SK-N-SH treated with all-trans-retinoic acid at 6 μM for 48 hours (cell line): Measurements from ENCODE around the gene DOCK9.

Experiments used
- ATAC-seq: fragments of 200-7000 bp; cut with Tn5 transposase; 3 replicates; pipeline ENCODE4 v1.9.1; 2020; ENCODE audit warnings: mild to moderate bottlenecking, moderate library complexity
- ARNTL ChIP-seq: fragments of 450-650 bp; formaldehyde crosslinking; IDR thresholded peaks from 2 replicates; pipeline ENCODE4 v1.5.0; 2020; ENCODE audit warnings: low read depth, mild to moderate bottlenecking, moderate library complexity, borderline replicate concordance
- BACH2 ChIP-seq: fragments of 250-450 bp; sonication (Bioruptor Pico); IDR thresholded peaks from 2 replicates; pipeline ENCODE4 v1.9.0; 2021; ENCODE audit warnings: mild to moderate bottlenecking, borderline replicate concordance
- CREB5 ChIP-seq: fragments of 250-450 bp; sonication (Bioruptor Pico); IDR thresholded peaks from 2 replicates; pipeline ENCODE4 v1.5.1; 2020; ENCODE audit warnings: low read depth, mild to moderate bottlenecking, moderate library complexity
- CSDC2 ChIP-seq: fragments of 250-450 bp; sonication (Bioruptor Pico); IDR thresholded peaks from 2 replicates; pipeline ENCODE4 v1.5.0; 2020; ENCODE audit warnings: mild to moderate bottlenecking, moderate library complexity
- CSRNP3 ChIP-seq: fragments of 250-450 bp; sonication (Bioruptor Pico); IDR thresholded peaks from 2 replicates; pipeline ENCODE4 v1.5.1; 2021; ENCODE audit warnings: mild to moderate bottlenecking, moderate library complexity
- ESRRG ChIP-seq: fragments of 250-450 bp; sonication (Bioruptor Pico); IDR thresholded peaks from 2 replicates; pipeline ENCODE4 v1.6.1; 2021; ENCODE audit warnings: mild to moderate bottlenecking
- GLIS3 ChIP-seq: fragments of 250-450 bp; sonication (Bioruptor Pico); IDR thresholded peaks from 2 replicates; pipeline ENCODE4 v1.5.0; 2020; ENCODE audit warnings: mild to moderate bottlenecking, moderate library complexity
- ISL1 ChIP-seq: fragments of 250-450 bp; sonication (Bioruptor Pico); IDR thresholded peaks from 2 replicates; pipeline ENCODE4 v2.1.2; 2022; ENCODE audit warnings: mild to moderate bottlenecking, moderate library complexity
- OSR1 ChIP-seq: fragments of 250-450 bp; sonication (Bioruptor Pico); IDR thresholded peaks from 2 replicates; pipeline ENCODE4 v1.8.0; 2022; ENCODE audit warnings: moderate library complexity, mild to moderate bottlenecking, inconsistent platforms
- PATZ1 ChIP-seq: fragments of 250-450 bp; sonication (Bioruptor Pico); IDR thresholded peaks from 2 replicates; pipeline ENCODE4 v1.8.0; 2020; ENCODE audit warnings: mild to moderate bottlenecking, moderate library complexity, borderline replicate concordance
- PPARA ChIP-seq: fragments of 250-450 bp; sonication (Bioruptor Pico); IDR thresholded peaks from 2 replicates; pipeline ENCODE4 v1.5.0; 2020; ENCODE audit warnings: mild to moderate bottlenecking, borderline replicate concordance
- RARB ChIP-seq: fragments of 250-450 bp; sonication (Bioruptor Pico); IDR thresholded peaks from 2 replicates; pipeline ENCODE4 v1.8.0; 2021; ENCODE audit warnings: mild to moderate bottlenecking, moderate library complexity
- SNAI2 ChIP-seq: fragments of 250-450 bp; sonication (Bioruptor Pico); IDR thresholded peaks from 2 replicates; pipeline ENCODE4 v1.5.0; 2020; ENCODE audit warnings: mild to moderate bottlenecking, moderate library complexity
- TOX ChIP-seq: fragments of 250-450 bp; sonication (Bioruptor Pico); IDR thresholded peaks from 2 replicates; pipeline ENCODE4 v1.8.0; 2021; ENCODE audit warnings: mild to moderate bottlenecking, moderate library complexity, borderline replicate concordance
- TSHZ2 ChIP-seq: fragments of 250-450 bp; sonication (Bioruptor Pico); IDR thresholded peaks from 2 replicates; pipeline ENCODE4 v1.5.0; 2020; ENCODE audit warnings: mild to moderate bottlenecking, moderate library complexity
- ZC3H10 ChIP-seq: fragments of 250-450 bp; sonication (Bioruptor Pico); IDR thresholded peaks from 2 replicates; pipeline ENCODE4 v1.5.1; 2021; ENCODE audit warnings: mild to moderate bottlenecking, moderate library complexity
- ZFP3 ChIP-seq: fragments of 250-450 bp; sonication (Bioruptor Pico); IDR thresholded peaks from 2 replicates; pipeline ENCODE4 v1.5.0; 2020; ENCODE audit warnings: mild to moderate bottlenecking, moderate library complexity
- ZNF565 ChIP-seq: fragments of 450-650 bp; formaldehyde crosslinking; conservative IDR thresholded peaks from 2 replicates; pipeline ENCODE4 v1.5.0; 2020; ENCODE audit warnings: low read depth, mild to moderate bottlenecking, moderate library complexity
- ZNF8 ChIP-seq: fragments of 450-650 bp; formaldehyde crosslinking; IDR thresholded peaks from 2 replicates; pipeline ENCODE4 v1.5.0; 2020; ENCODE audit warnings: mild to moderate bottlenecking, moderate library complexity
- TF ChIP-seq, protein P1 (sequence below): fragments of 250-450 bp; sonication (Bioruptor Pico); IDR thresholded peaks from 2 replicates; pipeline ENCODE4 v1.8.0; 2021; ENCODE audit warnings: low read depth, mild to moderate bottlenecking, moderate library complexity, borderline replicate concordance

DOCK9 gene

DNA sequence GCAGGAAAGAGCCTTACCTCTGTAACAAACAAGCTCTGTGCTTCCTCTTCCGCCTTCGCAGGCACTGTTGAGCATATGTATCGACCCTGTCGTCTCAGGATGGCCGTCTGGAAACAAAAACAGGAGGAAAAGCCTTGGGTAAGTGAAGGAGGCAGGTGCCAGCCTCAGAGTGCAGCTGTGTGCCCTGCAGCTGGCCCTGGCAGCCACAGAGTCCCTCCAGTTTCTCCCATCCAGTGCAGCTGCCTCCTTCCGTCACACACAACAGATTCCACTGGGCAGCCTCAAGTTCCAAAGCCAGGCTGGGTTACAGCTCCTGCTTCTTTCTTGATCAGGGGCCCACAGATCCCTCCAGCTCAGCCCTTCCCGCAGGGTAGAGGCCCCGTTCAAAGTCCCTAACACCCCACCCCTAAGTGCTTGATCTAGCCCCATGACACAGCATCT, 47.7 kb downstream of the DOCK9 start:
- no peak for ATAC-seq
- no peak for TF ChIP-seq ZNF8 (CRISPR knock-in tag)
- TF ChIP-seq ZNF565 (CRISPR knock-in tag): no peak
- no peak for TF ChIP-seq ISL1 (CRISPR knock-in tag)
- no peak for TF ChIP-seq ARNTL
- no peak for TF ChIP-seq SNAI2 (CRISPR knock-in tag)
- TF ChIP-seq ESRRG (CRISPR knock-in tag): no peak
- TF ChIP-seq OSR1 (CRISPR knock-in tag): no peak
- no peak for TF ChIP-seq CREB5
- TF ChIP-seq TOX (CRISPR knock-in tag): no peak
- TF ChIP-seq PATZ1 (CRISPR knock-in tag): no peak
- TF ChIP-seq ZFP3 (CRISPR knock-in tag): no peak

GRCh38 chr13:98927951-98928927, 49.6 kb downstream of the DOCK9 start:
- no peak for ATAC-seq
- TF ChIP-seq, protein P1, sequence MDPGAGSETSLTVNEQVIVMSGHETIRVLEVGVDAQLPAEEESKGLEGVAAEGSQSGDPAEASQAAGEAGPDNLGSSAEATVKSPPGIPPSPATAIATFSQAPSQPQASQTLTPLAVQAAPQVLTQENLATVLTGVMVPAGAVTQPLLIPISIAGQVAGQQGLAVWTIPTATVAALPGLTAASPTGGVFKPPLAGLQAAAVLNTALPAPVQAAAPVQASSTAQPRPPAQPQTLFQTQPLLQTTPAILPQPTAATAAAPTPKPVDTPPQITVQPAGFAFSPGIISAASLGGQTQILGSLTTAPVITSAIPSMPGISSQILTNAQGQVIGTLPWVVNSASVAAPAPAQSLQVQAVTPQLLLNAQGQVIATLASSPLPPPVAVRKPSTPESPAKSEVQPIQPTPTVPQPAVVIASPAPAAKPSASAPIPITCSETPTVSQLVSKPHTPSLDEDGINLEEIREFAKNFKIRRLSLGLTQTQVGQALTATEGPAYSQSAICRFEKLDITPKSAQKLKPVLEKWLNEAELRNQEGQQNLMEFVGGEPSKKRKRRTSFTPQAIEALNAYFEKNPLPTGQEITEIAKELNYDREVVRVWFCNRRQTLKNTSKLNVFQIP (CRISPR knock-in tag): no peak
- no peak for TF ChIP-seq CSDC2 (CRISPR knock-in tag)
- TF ChIP-seq RARB (CRISPR knock-in tag): no peak
- no peak for TF ChIP-seq GLIS3 (CRISPR knock-in tag)
- TF ChIP-seq SNAI2 (CRISPR knock-in tag): no peak
- no peak for TF ChIP-seq ZC3H10 (CRISPR knock-in tag)
- no peak for TF ChIP-seq TOX (CRISPR knock-in tag)
- TF ChIP-seq CREB5: no peak
- no peak for TF ChIP-seq TSHZ2 (CRISPR knock-in tag)
- TF ChIP-seq ESRRG (CRISPR knock-in tag): no peak
- no peak for TF ChIP-seq ZNF565 (CRISPR knock-in tag)
- TF ChIP-seq CSRNP3 (CRISPR knock-in tag): no peak

GRCh38 chr13:98925949-98926348, 51.9 kb downstream of the DOCK9 start:
- no peak for ATAC-seq
- TF ChIP-seq PPARA: no peak
- no peak for TF ChIP-seq ESRRG (CRISPR knock-in tag)
- TF ChIP-seq ZNF8 (CRISPR knock-in tag): no peak
- no peak for TF ChIP-seq GLIS3 (CRISPR knock-in tag)
- TF ChIP-seq CREB5: no peak
- TF ChIP-seq SNAI2 (CRISPR knock-in tag): no peak
- no peak for TF ChIP-seq ZFP3 (CRISPR knock-in tag)
- no peak for TF ChIP-seq BACH2 (CRISPR knock-in tag)
- TF ChIP-seq, protein P1 (CRISPR knock-in tag): no peak
- TF ChIP-seq ISL1 (CRISPR knock-in tag): no peak
- TF ChIP-seq ARNTL: no peak
- no peak for TF ChIP-seq ZNF565 (CRISPR knock-in tag)
